NCI-H2081 treated with DMSO at 0.1 percent for 48 hours (cell line): ENCODE data around the gene MAP4.
"Not testable (repeated sequence)": the region's sequence is repeated elsewhere in the genome, so short reads cannot be mapped to it uniquely, and the experiment has no call there.

ENCODE experiments used
- DNase-seq: peaks from one replicate; lab custom pipeline; 2025; lab: John Stamatoyannopoulos, UW

Gene MAP4

GRCh38 chr3:47895241-47895640 lies 121.0 kb downstream of the MAP4 start:
- no peak for DNase-seq

- no peak for DNase-seq
These were observed 123.8 kb downstream of the MAP4 start for GRCh38 chr3:47892286-47893040.

DNA sequence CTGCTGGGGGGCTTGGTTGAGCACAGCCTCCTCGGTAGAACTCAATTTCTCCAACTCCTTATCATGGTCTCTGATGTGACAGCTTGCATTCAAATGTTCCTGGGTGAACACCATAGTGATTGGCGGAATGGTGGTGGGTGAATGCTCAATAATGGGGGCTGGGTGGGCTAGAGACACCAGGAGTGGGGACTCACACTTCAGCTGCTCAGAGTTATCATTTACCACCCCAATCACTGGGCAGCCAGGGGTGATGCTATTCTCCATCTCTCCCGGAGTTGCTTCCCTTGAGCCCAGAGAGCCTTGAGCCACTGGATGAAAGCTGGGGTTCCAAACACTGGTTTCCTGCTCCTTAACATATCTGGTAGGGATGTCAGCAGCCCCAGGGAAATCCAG lies 124.6 kb downstream of the MAP4 start:
- DNase-seq = no peak

GRCh38 chr3:47890828-47891612 lies 125.2 kb downstream of the MAP4 start:
- no peak for DNase-seq

DNA sequence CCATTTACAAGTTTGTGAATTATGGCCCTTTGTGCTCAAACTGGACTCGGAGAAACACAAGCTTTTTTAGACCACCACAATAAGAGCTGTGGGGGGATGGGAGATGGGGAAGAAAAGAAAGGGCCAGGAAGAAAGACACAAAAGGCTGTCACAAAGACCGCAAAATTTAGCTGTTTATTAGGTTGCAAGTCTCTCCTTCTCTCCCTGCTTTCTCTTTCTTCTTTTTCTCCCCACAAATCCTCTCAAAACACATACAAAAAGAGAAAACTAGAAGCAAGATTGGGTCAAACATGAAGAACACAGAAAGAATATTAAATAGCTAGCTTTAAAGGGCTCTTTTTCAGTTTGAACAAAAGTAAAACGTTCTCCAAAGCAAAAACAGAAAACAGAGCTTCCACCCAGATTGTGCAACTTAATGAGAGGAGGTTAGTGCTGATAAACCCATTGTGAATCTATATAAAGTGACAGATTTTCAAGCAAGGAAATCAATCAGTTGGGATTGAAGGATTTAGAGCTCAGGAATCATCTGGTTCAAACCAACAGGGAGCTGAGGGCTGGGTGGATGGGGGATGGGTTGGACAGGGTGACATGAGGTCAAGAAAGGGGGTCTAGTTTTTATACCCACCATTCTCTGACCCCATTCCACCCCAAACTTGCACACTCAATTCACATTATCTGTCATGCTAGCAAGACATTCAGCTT lies 125.9 kb downstream of the MAP4 start:
- DNase-seq = no peak

DNA sequence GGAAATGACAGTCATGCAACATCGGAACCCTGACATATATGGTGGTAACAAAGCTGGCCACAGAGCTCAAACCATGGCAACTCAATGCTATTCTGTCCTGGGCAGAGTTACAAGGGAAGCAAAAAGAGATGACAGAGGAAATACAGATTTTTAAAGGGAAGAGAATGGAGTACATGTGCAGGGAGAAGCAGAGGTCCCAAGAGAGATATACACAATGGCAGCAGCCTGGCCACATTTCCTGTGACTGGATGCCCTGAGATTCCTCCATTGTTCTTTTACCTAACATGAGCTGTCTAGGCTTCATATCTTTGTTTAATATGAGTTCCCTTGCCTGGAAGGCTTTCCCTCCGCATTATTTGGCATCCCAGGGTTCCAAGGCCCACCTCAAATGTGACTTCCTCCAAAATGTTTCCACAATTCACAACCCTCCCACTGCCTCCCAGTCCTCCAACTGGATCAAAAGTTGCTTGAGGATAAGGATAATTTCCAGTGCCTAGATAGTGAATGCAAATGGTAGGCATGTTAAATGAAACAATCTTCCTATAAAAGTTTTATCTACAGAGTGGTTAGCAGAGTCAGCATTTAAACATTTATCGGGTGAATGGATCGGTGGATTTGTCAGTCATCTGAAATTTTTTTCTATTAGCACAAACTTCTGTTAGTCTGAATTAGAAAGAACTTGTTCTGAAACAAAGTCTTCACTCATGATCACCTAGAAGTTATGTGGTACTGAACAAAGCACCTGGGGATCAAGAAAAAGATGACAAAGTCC lies 127.0 kb downstream of the MAP4 start:
- DNase-seq = no peak

- DNase-seq = not testable (repeated sequence)
These were observed 128.2 kb downstream of the MAP4 start for GRCh38 chr3:47887991-47888390.

DNA sequence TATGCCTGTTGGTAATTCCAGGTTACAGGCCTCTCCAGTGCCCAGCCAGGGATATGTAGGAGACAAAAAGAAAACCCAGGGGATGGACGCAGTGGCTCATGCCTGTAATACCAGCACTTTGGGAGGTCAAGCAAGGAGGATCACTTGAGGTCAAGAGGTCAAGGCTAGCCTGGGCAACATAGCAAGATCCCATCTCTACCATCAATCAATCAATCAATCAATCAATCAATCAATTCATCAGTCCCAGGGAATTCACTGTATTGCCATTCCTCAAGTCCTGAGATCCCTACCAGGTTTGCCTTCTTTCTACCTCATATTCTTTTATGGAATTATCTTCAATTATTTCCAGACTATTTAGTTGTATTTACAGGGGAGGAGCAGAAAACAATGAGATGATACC lies 131.0 kb downstream of the MAP4 start:
- DNase-seq = no peak

DNA sequence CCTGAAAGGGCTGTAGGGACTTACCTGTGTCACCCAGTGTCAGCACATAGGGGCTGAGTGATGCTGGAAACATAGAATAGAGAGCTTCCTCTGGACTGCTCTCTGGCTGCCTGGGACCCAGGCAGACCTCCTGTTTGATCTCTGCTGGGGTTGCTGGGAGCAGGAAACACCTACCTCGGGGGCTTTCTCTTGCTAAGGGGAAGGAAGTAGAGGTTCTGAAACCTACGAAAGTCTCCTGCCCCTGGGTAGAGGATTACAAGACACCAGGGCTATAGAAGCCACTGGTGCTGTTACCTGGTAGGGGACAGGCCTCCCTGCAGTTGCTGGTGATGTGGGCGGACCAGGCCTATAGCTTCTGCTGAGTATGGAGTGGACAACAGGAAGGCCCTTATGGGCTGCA lies 131.6 kb downstream of the MAP4 start:
- DNase-seq = no peak

DNA sequence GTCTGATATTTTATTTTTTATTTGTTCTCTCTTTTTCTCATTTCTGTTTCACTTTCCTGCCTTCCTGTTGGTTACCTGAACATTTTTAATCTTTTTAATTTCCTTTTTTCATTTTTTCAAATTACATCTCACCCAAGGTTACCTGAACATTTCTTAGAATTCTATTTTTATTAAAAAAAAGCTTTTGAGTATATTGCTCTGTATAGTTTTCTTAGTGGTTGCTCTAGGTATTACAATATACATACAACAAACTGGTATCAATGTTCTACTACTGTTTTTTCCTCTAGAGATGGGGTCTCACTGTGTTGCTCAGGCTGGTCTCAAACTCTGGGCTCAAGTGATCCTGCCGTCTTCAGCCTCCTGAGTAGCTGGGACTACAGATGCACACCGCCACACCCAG lies 133.9 kb downstream of the MAP4 start:
- DNase-seq = no peak

DNA sequence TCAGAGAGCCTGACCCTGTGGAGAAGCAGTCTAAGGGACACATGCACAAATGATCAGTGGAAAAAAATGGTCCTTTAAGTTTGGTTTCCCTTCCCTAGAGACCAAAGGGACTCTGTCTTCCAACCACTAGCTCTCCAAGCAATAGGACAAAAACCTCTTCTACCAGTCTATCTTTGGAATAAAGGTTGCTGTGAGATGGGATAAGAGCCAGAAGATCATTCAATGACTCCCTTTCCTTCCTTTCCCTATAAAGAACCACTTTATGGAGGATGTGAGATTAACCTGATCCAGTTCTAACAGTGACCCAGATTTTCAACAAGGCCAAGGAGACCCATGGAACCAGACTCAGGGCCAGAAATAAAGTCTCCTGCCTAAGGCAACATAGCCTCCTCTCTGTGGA lies 138.5 kb downstream of the MAP4 start:
- DNase-seq = no peak

- DNase-seq = no peak
These were observed 138.9 kb downstream of the MAP4 start for GRCh38 chr3:47877290-47877689.

DNA sequence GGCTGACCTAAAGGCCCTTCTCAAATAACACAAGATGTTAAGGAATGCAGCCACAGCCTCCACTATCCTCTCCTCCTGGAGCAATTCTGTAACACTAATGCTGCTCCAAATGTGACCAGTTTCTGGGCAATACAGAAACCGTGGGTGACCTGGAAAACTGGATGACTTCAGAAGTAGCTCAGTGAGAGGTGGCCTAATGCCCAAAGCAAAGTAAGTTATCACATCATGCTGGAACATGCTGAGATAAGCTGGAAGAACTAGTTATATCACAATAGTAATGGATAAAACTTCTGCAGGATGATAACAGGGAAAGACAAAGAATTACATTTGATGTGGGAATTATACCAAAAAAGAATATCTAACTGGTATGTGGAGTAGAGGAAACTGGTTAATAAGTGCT lies 141.3 kb downstream of the MAP4 start:
- no peak for DNase-seq

DNA sequence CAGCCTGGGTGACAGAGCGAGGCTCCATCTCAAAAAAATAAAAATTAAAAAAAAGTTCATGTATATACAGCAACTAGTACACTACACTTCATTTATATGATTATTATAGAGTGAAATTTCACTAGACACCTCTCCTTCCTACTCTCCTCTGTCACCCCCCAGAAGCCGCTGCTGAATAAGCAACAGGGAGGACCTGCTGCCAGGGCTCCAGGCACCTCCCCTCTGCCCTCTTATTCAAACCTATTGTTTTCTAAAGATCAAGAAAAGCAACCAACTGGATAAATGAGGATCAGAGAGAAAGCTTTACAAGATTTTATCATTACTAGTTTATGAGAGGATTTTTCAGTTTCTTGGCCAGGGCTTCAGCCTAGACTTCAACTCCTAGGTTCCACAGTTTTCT lies 141.8 kb downstream of the MAP4 start:
- no peak for DNase-seq

GRCh38 chr3:47872916-47873315 lies 143.3 kb downstream of the MAP4 start:
- no peak for DNase-seq

GRCh38 chr3:47871389-47871788 lies 144.8 kb downstream of the MAP4 start:
- no peak for DNase-seq

DNA sequence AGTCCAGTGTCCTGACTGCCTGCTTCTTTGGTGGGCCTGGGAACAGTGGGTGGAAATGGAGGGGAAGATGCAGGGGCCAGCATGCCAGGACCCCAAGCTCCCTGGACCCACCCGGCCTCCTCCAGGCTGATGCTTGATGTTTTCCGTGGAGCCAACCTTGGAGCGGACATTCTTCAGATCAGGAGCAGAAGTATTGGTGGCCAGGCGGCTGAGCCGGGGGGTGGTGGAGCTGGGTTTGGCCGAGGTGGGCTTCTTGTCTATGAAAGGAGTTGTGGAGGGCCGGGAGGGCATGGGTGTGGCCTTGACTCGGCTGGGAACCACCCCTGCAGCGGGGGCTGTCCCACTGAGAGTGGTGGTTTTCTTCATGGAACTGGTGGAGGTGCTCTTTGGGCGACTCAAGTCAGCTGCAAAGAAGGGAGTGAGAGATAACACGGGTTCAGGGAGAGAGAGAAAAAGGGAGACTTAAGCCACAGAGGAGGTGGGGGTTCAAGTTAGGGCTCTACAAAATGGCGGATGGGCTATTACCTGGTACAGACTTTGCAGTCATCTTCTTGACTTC lies 145.4 kb downstream of the MAP4 start:
- DNase-seq = no peak

GRCh38 chr3:47870156-47870555 lies 146.1 kb downstream of the MAP4 start:
- DNase-seq = no peak

DNA sequence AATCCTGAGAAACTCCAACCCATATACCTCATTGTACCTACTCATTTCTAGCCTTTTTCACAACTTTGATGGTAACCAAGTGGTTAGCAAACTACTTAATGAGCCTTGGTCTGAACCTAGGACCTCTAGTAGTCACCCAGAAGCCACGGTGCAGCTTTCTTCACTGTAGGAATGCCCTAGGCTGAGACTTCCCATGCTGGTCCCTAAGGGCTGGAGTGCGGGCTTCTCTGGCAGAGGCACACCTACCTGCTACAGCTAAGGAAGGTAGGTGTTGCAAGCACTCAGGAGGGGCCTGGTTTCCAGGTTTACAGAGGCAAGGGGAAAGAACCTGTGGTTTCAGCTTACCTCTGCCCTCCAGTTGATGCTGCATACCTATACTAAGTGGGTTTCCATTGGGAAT lies 147.9 kb downstream of the MAP4 start:
- DNase-seq = no peak

GRCh38 chr3:47867451-47868044 lies 148.7 kb downstream of the MAP4 start:
- DNase-seq = no peak

DNA sequence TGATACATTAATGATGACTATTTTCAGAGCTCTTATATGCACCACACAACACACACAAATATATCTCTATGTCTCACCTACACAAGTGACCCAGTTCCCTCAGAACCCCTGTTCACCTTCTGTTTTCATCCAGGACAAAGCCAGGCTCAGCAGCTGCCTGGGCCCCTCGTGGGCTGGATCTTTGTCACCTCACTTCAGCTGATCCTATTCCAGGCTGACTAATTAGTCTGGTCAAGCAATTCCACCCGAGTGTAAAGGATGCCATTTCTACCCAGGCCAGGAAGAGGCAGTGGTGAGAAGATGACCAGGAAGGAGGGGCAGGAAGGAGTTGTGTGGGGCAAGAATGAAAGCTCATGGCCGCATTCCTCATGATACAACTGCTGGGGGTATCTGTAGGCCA lies 151.0 kb downstream of the MAP4 start:
- no peak for DNase-seq
